ENCODE data around the gene PUM1.

Gene PUM1

DNA sequence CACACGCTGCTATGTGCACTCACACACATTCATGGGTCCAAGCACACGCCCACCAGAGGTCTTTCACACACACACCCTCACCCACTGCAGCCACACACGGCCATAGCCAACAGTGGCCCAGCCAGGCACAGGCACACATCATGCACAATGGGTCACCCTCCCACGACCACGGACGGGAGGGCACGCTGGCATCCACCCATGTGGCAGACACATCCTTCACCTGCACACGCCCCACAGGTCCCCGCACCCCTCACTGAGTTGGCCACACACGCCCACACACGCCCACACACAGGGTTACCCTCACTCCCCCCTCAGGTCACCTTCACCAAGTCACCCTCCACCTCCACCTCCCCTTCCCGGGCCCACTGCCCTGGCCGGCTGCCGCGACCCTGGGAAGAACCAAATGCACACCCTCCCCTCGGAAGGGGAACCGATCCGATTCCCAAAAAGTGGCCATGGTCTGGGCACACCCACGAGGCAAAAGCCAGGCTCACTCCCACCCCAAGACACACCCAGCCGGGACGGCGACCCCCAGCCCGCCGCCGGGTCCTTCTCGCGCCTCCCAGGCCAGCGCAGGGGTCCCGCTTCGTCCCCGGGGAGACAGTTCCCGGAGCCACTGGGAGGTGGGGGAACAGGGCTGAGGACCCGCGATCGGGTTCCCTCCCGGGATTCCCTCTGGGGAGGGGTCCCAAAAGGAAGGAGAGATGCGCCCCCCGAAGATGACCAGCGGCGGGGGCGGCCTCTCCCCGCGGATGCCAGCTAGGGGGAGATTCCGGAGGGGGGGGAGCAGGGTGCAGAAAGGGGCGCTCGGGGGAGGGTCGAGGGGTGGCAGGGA, 157.8 kb downstream of the PUM1 start:
- H3K27me3 ChIP-seq (ENCODE audit: insufficient read depth, low read length) = peaks cover 20% of the 10 kb centered on the region
- 10% methylated on average over 47 of the region's 47 CpGs for WGBS
- H3K4me1 ChIP-seq (ENCODE audit: insufficient read depth, low read length) = peaks cover 21% of the 10 kb centered on the region
- peak overlapping the region; percentile 57 for H3K9ac ChIP-seq (ENCODE audit: low read depth, low read length)
- peak overlapping the region; percentile 64 for H3K4me3 ChIP-seq (ENCODE audit: low read length)
- H3K9me3 ChIP-seq (ENCODE audit: insufficient read depth, low read depth, low read length) = no peaks in the 10 kb centered on the region
- no peaks in the 10 kb centered on the region for H3K36me3 ChIP-seq (ENCODE audit: insufficient read depth, low read length)
- H3K27ac ChIP-seq (ENCODE audit: low read depth, low read length) = no peak overlapping the region

DNA sequence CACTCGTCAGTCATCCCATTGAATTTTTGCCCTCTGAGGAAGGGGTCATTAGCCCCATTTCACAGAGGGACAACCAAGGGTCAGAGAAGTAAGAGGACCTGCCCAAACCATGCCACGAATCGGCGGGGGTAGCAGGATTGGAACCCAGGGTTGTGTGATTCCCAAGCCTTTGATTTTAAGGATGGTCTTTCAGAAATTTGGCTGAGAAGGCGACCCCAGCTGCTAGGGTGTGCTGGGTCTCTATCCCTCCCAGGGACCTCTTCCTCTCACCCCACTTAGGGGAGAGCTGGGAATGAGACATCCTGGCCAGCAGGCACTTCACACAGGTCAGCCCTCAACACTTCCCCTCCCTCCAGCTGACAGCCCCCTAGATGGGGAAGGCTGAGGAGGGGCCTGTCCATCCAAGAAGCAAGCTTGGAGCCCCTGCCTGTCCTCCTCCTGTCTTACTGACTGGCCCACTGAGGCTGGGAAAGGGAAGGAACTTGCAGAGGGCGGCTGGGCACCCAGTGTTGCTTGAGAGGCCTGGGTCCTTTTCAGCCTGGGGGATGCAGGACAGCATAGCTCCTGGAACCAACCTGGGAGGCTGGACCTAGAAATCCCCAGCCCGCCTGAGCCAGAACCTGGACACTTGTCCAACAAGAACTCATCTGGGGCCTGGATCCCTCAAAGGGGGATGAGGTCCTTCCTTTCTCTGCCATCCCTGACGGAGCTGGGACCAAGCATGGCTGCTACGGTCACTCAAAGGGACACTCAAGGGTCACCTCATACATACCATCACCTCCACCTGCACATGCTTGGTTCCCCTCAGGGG, 158.7 kb downstream of the PUM1 start:
- no peaks in the 10 kb centered on the region for H3K36me3 ChIP-seq (ENCODE audit: insufficient read depth, low read length)
- H3K9ac ChIP-seq (ENCODE audit: low read depth, low read length) = no peak overlapping the region
- H3K4me3 ChIP-seq (ENCODE audit: low read length) = peak overlapping the region; percentile 64; the same call in 1 of the 2 replicates
- no peaks in the 10 kb centered on the region for H3K9me3 ChIP-seq (ENCODE audit: insufficient read depth, low read depth, low read length)
- peaks cover 30% of the 10 kb centered on the region for H3K4me1 ChIP-seq (ENCODE audit: insufficient read depth, low read length)
- H3K27ac ChIP-seq (ENCODE audit: low read depth, low read length) = no peak overlapping the region
- 84% methylated on average over 9 of the region's 9 CpGs for WGBS
- H3K27me3 ChIP-seq (ENCODE audit: insufficient read depth, low read length) = peaks cover 20% of the 10 kb centered on the region

- Histone ChIP-seq H3K9ac (ENCODE audit: low read depth, low read length) (no peak overlapping the region), H3K27ac (ENCODE audit: low read depth, low read length) (no peak overlapping the region), H3K9me3 (ENCODE audit: insufficient read depth, low read depth, low read length) (no peaks in the 10 kb centered on the region), H3K4me3 (ENCODE audit: low read length) (no peak overlapping the region), H3K36me3 (ENCODE audit: insufficient read depth, low read length) (no peaks in the 10 kb centered on the region), H3K27me3 (ENCODE audit: insufficient read depth, low read length) (peaks cover 20% of the 10 kb centered on the region), H3K4me1 (ENCODE audit: insufficient read depth, low read length) (peaks cover 28% of the 10 kb centered on the region)
- 70% methylated on average over 9 of the region's 9 CpGs for WGBS
Observed at GRCh38 chr1:30905916-30906620, 159.4 kb downstream of the PUM1 start.

GRCh38 chr1:30905403-30905802, 160.1 kb downstream of the PUM1 start:
- Histone ChIP-seq H3K9me3 (ENCODE audit: insufficient read depth, low read depth, low read length) (no peaks in the 10 kb centered on the region), H3K27ac (ENCODE audit: low read depth, low read length) (no peak overlapping the region), H3K9ac (ENCODE audit: low read depth, low read length) (no peak overlapping the region), H3K36me3 (ENCODE audit: insufficient read depth, low read length) (no peaks in the 10 kb centered on the region), H3K4me3 (ENCODE audit: low read length) (no peak overlapping the region), H3K4me1 (ENCODE audit: insufficient read depth, low read length) (peaks cover 26% of the 10 kb centered on the region), H3K27me3 (ENCODE audit: insufficient read depth, low read length) (peaks cover 20% of the 10 kb centered on the region)
- 82% methylated on average over 1 of the region's 1 CpG for WGBS

DNA sequence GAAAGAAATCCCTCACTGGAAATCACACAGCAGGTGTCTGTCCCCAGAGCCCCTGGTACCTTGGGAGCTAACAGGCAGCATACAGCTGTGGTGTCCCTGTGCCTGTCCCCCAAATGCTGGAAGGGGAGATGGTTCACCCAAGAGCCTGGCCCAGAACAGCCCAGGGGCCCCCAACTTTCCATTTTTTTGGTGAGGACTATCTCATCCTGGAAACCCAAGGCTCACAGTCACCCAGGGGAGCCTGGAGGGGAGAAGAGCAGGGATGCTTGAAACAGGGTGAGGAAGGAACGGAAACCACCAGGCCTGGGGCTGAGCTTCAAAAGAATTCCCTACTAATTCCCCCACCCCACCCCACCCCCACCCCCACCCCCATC, 160.6 kb downstream of the PUM1 start:
- no peak overlapping the region for H3K27ac ChIP-seq (ENCODE audit: low read depth, low read length)
- H3K9ac ChIP-seq (ENCODE audit: low read depth, low read length) = no peak overlapping the region
- H3K4me3 ChIP-seq (ENCODE audit: low read length) = no peak overlapping the region
- peaks cover 20% of the 10 kb centered on the region for H3K27me3 ChIP-seq (ENCODE audit: insufficient read depth, low read length)
- H3K36me3 ChIP-seq (ENCODE audit: insufficient read depth, low read length) = no peaks in the 10 kb centered on the region
- no CpG with 5 or more reads among the region's 1 CpG for WGBS
- peaks cover 26% of the 10 kb centered on the region for H3K4me1 ChIP-seq (ENCODE audit: insufficient read depth, low read length)
- no peaks in the 10 kb centered on the region for H3K9me3 ChIP-seq (ENCODE audit: insufficient read depth, low read depth, low read length)

GRCh38 chr1:30904191-30904961, 161.1 kb downstream of the PUM1 start:
- Histone ChIP-seq H3K4me3 (ENCODE audit: low read length) (no peak overlapping the region), H3K4me1 (ENCODE audit: insufficient read depth, low read length) (peaks cover 20% of the 10 kb centered on the region), H3K9ac (ENCODE audit: low read depth, low read length) (no peak overlapping the region), H3K36me3 (ENCODE audit: insufficient read depth, low read length) (no peaks in the 10 kb centered on the region), H3K9me3 (ENCODE audit: insufficient read depth, low read depth, low read length) (no peaks in the 10 kb centered on the region), H3K27ac (ENCODE audit: low read depth, low read length) (no peak overlapping the region), H3K27me3 (ENCODE audit: insufficient read depth, low read length) (peaks cover 17% of the 10 kb centered on the region)
- WGBS = 76% methylated on average over 6 of the region's 11 CpGs

- H3K27me3 ChIP-seq (ENCODE audit: insufficient read depth, low read length) = peaks cover 11% of the 10 kb centered on the region
- H3K36me3 ChIP-seq (ENCODE audit: insufficient read depth, low read length) = no peaks in the 10 kb centered on the region
- no peaks in the 10 kb centered on the region for H3K9me3 ChIP-seq (ENCODE audit: insufficient read depth, low read depth, low read length)
- H3K9ac ChIP-seq (ENCODE audit: low read depth, low read length) = no peak overlapping the region
- no peak overlapping the region; the same call in 1 of the 2 replicates for H3K27ac ChIP-seq (ENCODE audit: low read depth, low read length)
- 95% methylated on average over 7 of the region's 8 CpGs for WGBS
- no peak overlapping the region for H3K4me3 ChIP-seq (ENCODE audit: low read length)
- peaks cover 16% of the 10 kb centered on the region for H3K4me1 ChIP-seq (ENCODE audit: insufficient read depth, low read length)
Observed at GRCh38 chr1:30903343-30904034, 162.0 kb downstream of the PUM1 start.

DNA sequence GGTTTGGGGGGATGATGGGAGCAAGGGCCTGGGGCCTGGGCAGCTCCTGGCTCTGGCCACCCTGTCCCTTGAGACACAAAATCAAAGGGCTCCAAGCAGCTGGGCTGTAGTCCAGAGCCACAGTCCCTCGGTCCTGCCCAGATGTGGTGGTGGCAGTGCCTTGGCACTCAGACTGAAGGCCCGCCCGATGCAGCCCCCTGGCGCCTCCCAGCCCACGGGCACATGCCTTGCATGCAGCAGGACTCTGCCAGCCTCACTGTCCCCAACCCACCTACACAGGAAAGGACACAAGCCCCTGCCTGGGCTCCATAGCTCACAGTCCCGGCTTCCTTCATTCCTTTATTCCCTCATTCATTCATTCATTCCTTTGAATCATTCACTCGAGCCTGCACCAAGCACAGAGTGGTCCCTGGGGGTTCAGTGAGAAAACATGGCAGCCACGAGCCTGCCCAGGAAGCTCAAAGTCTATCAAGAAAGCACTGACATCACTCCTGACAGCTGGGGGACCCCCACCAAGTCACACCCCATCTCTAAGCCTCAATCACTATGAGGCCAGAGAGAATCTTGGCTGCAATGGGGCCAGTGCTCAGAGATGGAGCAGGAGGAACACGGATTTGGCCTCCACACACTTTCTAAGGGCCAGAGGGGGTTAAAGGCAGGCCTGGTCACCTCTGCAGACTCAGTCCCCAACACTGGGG, 162.8 kb downstream of the PUM1 start:
- Histone ChIP-seq H3K9me3 (ENCODE audit: insufficient read depth, low read depth, low read length) (no peaks in the 10 kb centered on the region), H3K36me3 (ENCODE audit: insufficient read depth, low read length) (no peaks in the 10 kb centered on the region), H3K9ac (ENCODE audit: low read depth, low read length) (no peak overlapping the region), H3K4me1 (ENCODE audit: insufficient read depth, low read length) (peaks cover 16% of the 10 kb centered on the region), H3K27ac (ENCODE audit: low read depth, low read length) (peak overlapping the region; percentile 55; the same call in 1 of the 2 replicates), H3K27me3 (ENCODE audit: insufficient read depth, low read length) (peaks cover 8% of the 10 kb centered on the region), H3K4me3 (ENCODE audit: low read length) (no peak overlapping the region)
- 82% methylated on average over 9 of the region's 9 CpGs for WGBS

DNA sequence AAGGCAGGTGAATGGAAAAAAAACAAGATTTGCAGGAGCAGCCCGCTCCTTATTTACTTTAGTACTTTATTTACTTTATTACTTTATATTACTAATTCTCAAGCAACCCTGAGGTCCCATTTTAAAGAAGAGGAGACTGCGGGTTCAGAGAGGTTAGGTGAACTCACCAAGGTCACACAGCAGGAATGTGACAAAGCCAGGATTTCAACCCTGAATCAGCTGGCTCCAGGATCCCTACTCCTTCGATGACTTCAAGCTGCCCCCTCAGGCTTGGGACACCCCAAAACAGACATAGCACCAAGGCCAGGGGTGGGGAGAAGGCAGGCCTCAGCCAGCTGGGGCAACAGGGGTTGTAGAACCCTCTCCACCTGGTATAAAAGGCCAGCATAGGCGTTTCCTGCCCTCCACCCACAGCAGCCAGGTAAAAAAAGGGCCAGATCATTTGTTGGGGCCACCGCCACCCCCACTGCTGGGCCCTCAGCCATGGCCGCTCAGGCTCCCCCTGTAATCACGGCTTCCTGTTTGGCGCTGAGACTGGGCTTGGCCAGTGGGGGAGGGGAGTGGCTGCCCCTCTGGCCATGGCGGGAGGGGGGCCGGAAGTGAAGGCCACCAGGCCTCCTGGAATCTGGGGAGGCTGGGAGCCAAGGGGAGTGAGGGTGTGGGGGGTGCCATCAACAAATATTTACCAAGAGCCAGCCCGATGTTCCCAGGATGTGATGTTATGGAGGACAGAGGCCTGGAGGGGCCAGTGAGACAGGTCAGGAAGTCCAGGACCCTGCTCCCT, 163.5 kb downstream of the PUM1 start:
- Histone ChIP-seq H3K27ac (ENCODE audit: low read depth, low read length) (peak overlapping the region; percentile 60), H3K4me3 (ENCODE audit: low read length) (no peak overlapping the region), H3K27me3 (ENCODE audit: insufficient read depth, low read length) (peaks cover under 1% of the 10 kb centered on the region; the same call in 1 of the 2 replicates), H3K36me3 (ENCODE audit: insufficient read depth, low read length) (no peaks in the 10 kb centered on the region), H3K4me1 (ENCODE audit: insufficient read depth, low read length) (peaks cover 16% of the 10 kb centered on the region), H3K9ac (ENCODE audit: low read depth, low read length) (no peak overlapping the region), H3K9me3 (ENCODE audit: insufficient read depth, low read depth, low read length) (no peaks in the 10 kb centered on the region)
- WGBS = 64% methylated on average over 10 of the region's 11 CpGs
